AG04450 (cell line): ENCODE results near the gene AUH. TPM values are rescaled to one million over a fixed set of nuclear protein-coding genes. Genes with fewer than 3 reads are reported as not detected.
A peak's percentile ranks its signal among the peaks of the same experiment; 100 is the strongest.

ENCODE experiments used
- CTCF ChIA-PET: fragments of 300-600, 350-600 bp; formaldehyde crosslinking; extraction: SDS; loops from one replicate; lab custom pipeline; 2022; ENCODE audit warnings: antibody characterized with exemption, inconsistent platforms; lab: Charles Lee
- POLR2A ChIA-PET: fragments of 350-600 bp; formaldehyde crosslinking; extraction: SDS; loops from one replicate; lab custom pipeline; 2021; ENCODE audit warnings: antibody characterized with exemption, inconsistent platforms; lab: Yijun Ruan, JAX
- DNase-seq: peaks from one replicate; pipeline ENCODE4 v3.0.0-alpha.2; 2011; ENCODE audit warnings: low read depth, low spot score
- H3K27ac ChIP-seq: one replicate; pipeline ENCODE4 v1.5.1; 2012; ENCODE audit warnings: low read depth, low read length, control low read depth
- H3K27me3 ChIP-seq: one replicate; pipeline ENCODE4 v1.6.0; 2012; ENCODE audit warnings: low read length; ENCODE audit not compliant: control insufficient read depth, insufficient read depth
- H3K4me3 ChIP-seq: 2 replicates; pipeline ENCODE4 v1.5.1; 2011; ENCODE audit warnings: mild to moderate bottlenecking, low read depth, low read length, control low read depth
- H3K9me3 ChIP-seq: 2 replicates; pipeline ENCODE4 v1.5.1; 2012; ENCODE audit warnings: low read length; ENCODE audit not compliant: control insufficient read depth, insufficient read depth
- CTCF ChIP-seq: IDR thresholded peaks from 2 replicates; pipeline ENCODE4 v1.5.1; 2011; ENCODE audit warnings: low read depth, low read length, control low read depth, inconsistent platforms
- polyA plus RNA-seq: library from polyadenylated mRNA; depleted of rRNA; stranded (reverse); fragments of >200 nt; gene quantifications from 2 replicates; pipeline ENCODE4 v1.2.3, GENCODE V29; 2011

AUH gene
- polyA plus RNA-seq, 1 experiment: 9.1 TPM

- Histone ChIP-seq H3K27ac (peak overlapping the region; percentile 69), H3K4me3 (no peak overlapping the region), H3K9me3 (no peaks in the 10 kb centered on the region), H3K27me3 (no peaks in the 10 kb centered on the region)
- TF ChIP-seq CTCF: no peak
- no peak for DNase-seq
- POLR2A ChIA-PET: interaction anchor here (1.4 kb wide), 1 partner anchor 12 kb away, joined by 3 read pairs; no protein-coding TSS in a partner anchor
- CTCF ChIA-PET: interaction anchor here (0.8 to 1.3 kb wide), 3 partner anchors 159 to 282 kb away, joined by 3 to 6 read pairs (median 3); no protein-coding TSS in a partner anchor
Observed at GRCh38 chr9:91196103-91196950, 165.4 kb downstream of the AUH start.

- CTCF ChIA-PET: interaction anchor here (0.6 to 1.3 kb wide), 2 partner anchors 279 to 281 kb away, joined by 3 read pairs; no protein-coding TSS in a partner anchor
- no peaks in the 10 kb centered on the region for H3K9me3 ChIP-seq
- H3K27ac ChIP-seq: no peak overlapping the region
- no peak for DNase-seq
- POLR2A ChIA-PET: no interaction called here
- no peak for TF ChIP-seq CTCF
- no peaks in the 10 kb centered on the region for H3K27me3 ChIP-seq
- no peak overlapping the region for H3K4me3 ChIP-seq
Observed at GRCh38 chr9:91195372-91196012, 166.2 kb downstream of the AUH start.

- Histone ChIP-seq H3K27ac (peak overlapping the region; percentile 100), H3K9me3 (peaks cover 5% of the 10 kb centered on the region), H3K27me3 (no peaks in the 10 kb centered on the region), H3K4me3 (peak overlapping the region; percentile 52)
- no peak for TF ChIP-seq CTCF
- ChIA-PET POLR2A (interaction anchor here (1.2 to 1.3 kb wide), 2 partner anchors 29 to 122 kb away, joined by 4 to 6 read pairs; no protein-coding TSS in a partner anchor), CTCF (interaction anchor here (1.5 kb wide), 1 partner anchor 279 kb away, joined by 9 read pairs; no protein-coding TSS in a partner anchor)
- peak; percentile 81 for DNase-seq
Observed at GRCh38 chr9:91193658-91194391, 167.9 kb downstream of the AUH start.

GRCh38 chr9:91193087-91193657, 168.5 kb downstream of the AUH start:
- peaks cover 5% of the 10 kb centered on the region for H3K9me3 ChIP-seq

More at GRCh38 chr9:91193087-91193657, 168.5 kb downstream of the AUH start:
- Histone ChIP-seq H3K27me3 (no peaks in the 10 kb centered on the region), H3K4me3 (peak overlapping the region; percentile 52), H3K27ac (peak overlapping the region; percentile 100)
- CTCF ChIA-PET: interaction anchor here (1.5 kb wide), 1 partner anchor 278 kb away, joined by 9 read pairs; no protein-coding TSS in a partner anchor
- POLR2A ChIA-PET: interaction anchor here (0.6 to 1.3 kb wide), 5 partner anchors 13 to 131 kb away, joined by 3 to 12 read pairs (median 4); no protein-coding TSS in a partner anchor
- peak; percentile 97 for DNase-seq
- no peak for TF ChIP-seq CTCF
